SIG-M5 treated with dmso at 0.1 percent for 504 hours (cell line): ENCODE results near the gene MSRB1.
A peak's percentile ranks its signal among the peaks of the same experiment; 100 is the strongest.
"Not testable (repeated sequence)": the region's sequence is repeated elsewhere in the genome, so short reads cannot be mapped to it uniquely, and the experiment has no call there.

Experiments used
- DNase-seq: peaks from one replicate; lab custom pipeline; 2025; ENCODE audit not compliant: unreplicated experiment; lab: John Stamatoyannopoulos, UW

MSRB1 gene

DNA sequence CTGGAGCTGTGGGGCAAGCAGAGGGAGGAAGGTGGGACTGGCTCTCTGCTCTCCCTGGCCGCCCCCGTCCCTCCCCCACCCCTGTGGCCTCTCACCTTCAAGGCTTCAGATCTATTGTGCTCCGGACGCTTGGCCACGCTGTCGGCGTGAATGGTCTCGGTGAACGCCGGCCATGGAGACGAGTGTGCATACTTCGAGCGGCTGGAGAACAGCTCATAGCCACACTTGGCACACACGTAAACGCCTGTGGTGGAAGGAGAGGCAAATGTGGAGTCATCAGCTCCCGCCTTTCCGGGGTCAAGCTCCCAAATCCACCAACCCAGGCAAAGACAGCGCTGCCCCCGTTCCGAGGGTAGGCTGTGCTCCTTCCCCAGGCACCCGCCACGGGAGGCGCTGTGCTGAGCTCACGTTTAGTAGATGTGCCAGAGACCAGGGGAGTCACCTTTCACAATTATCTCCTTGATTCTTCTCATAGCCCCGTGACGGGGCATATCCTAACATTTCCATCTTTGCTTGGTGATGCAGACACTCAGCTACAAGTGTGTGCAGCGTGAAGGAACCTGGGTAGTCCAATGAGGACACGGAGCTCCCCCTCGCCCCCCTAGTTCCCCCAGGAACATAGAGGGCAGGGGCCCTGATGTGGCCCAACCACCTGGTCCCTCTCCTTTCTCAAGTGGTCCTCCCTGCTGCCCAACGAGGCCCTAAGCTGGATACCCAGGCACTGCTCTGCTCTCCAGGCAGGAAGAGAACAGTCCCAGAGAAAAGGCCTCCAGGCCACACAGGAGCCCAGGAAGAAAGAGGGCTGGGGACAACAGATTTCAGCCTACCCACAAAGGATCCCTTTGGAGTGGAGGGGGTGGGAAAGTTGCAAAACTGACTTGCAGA is 1.6 kb downstream of the MSRB1 start:
- DNase-seq: peak; percentile 18

DNA sequence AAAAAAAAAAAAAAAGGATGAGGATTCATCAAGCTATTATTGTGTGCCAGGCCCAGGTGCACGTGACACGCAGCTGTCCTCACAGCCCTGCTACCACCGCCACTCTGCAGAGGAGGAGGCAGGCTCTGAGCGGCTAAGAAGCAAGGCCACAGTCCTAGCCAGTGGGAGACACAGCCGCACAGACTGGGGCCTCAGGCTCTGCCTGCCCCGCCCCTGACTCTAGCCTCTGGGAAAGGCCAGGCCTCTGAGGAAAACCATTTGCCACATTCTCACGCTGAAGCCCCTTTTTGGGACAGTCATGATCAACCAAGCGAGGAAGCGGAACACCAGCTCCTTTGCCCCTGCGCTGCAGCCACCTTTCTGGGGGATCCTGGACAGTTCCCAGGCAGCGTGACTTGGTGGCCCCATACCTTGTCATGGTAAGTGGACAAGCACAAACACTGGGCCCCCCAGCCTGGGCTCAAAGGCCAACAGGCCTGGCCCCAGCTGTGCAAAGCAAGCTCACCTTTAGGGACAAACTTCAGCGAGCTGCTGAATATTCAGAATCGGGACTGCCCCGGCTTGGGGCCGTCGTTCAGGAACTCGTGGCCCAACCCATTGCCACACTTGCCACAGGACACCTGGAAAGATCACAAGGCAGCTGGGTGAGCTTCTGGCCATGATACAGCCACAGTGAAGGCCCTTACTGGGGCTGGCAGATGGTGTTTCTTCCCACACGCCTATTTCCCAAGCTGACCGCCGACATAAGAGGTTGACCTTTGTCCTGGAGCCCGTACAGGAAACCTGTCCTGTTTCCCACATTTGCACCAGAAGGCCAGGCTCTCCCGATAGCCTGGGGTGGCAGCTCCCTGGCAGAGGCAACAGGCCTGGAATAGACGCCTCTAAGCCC is 2.5 kb downstream of the MSRB1 start:
- no peak for DNase-seq

DNA sequence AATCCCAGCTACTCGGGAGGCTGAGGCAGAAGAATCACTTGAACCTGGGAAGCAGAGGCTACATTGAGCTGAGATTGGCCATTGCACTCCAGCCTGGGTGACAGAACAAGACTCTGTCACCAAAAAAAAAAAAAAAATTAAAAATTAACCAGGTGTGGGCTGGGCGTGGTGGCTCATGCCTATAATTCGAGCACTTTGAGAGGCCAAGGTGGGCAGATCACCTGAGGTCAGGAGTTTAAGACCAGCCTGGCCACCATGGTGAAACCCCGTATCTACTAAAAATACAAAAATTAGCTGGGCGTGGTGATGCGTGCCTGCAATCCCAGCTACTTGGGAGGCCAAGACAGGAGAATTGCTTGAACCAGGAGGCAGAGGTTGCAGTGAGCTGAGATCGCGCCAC is 3.2 kb downstream of the MSRB1 start:
- not testable (repeated sequence) for DNase-seq

DNA sequence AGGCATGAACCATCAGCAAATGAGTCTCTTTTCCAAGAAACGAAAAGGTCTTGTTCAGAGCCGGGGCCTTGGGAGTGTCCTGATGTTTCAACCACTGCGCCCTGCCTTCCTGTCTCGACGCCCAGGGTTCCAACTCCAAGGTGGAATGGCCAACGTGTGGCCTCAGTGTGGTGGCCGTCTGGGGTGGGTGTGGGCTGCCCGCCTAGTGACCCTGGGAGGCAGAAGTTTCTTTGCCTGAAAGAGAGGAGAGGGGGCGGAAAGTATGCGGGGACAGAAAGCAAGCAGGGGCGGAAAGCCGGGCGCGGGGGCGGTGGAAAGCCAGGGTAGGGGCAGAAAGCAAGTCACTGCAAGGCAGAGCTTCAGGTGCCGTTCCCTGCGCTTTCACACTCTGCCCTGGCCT is 4.1 kb downstream of the MSRB1 start:
- no peak for DNase-seq

DNA sequence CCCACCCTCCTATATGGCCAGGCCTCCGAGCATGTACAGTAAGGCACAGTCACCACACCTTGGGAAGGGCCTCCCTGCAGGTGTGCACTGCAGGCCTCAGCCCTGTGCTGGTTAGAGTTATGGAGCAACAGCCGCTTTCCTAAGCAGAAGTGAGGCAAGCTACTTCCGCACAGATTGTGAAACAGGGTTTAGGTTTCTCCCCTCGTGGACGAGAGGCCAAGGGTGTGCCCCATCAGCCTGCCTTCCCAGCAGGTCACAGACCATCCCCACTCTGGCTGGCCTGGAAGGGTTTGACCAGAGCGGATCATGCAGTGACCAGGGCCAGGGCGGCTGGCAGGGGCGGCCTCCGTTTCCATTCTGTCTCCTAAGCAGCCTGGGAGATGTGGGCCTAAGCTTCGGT is 4.7 kb downstream of the MSRB1 start:
- DNase-seq: peak; percentile 84

DNA sequence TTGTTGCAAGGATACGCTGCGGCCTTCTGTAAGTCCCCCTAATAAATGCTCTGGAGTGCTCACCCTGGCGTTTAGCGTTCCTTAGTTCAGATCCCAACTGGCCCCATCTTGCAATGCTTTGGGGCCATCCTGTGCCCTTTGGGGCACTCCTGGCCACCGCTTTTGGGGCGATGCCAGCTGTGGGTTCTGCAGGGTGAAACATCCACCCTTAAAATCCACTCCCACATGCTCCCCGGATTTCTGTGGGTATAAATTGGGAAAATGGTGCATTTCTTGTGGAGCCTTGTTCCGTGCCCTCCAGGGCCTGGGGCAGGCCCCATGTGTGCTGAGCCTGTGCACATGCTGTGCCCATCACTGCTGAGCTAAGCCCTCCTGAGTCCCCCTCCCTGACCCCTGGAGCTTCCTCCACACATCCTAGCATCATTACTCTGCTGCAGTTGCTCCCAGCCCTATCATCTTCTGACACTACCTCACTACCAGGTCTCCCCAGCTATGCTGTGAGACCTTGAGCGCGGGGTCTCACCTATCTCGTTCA is 6.0 kb downstream of the MSRB1 start:
- DNase-seq: no peak

DNA sequence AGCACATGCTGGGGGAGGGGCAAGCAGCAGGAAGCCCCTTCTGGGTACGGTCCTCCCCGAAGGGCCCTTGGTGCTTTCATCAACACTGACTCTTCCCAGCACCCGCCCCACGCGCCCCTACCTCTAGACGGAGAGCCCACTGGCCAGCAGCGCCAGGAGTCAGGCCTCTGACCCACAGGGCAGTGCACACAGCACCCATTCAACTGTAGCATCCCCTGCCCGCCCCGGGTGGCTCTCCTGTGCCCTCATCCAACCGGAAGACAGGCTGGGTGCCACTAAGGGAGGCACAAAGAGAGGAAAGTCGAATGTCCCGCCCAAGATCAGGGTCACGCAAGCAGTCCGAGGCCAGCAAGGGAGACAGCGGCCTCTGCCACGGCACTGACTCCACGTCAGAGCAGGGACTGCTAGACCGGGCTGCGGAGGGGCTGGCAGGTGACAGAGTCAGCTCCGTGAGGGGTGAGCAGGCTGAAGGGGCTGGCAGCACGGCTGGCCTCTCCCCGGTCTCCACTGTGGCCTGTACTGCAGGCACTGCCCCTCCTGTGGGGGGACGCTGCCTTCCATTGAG is 9.8 kb downstream of the MSRB1 start:
- no peak for DNase-seq

DNA sequence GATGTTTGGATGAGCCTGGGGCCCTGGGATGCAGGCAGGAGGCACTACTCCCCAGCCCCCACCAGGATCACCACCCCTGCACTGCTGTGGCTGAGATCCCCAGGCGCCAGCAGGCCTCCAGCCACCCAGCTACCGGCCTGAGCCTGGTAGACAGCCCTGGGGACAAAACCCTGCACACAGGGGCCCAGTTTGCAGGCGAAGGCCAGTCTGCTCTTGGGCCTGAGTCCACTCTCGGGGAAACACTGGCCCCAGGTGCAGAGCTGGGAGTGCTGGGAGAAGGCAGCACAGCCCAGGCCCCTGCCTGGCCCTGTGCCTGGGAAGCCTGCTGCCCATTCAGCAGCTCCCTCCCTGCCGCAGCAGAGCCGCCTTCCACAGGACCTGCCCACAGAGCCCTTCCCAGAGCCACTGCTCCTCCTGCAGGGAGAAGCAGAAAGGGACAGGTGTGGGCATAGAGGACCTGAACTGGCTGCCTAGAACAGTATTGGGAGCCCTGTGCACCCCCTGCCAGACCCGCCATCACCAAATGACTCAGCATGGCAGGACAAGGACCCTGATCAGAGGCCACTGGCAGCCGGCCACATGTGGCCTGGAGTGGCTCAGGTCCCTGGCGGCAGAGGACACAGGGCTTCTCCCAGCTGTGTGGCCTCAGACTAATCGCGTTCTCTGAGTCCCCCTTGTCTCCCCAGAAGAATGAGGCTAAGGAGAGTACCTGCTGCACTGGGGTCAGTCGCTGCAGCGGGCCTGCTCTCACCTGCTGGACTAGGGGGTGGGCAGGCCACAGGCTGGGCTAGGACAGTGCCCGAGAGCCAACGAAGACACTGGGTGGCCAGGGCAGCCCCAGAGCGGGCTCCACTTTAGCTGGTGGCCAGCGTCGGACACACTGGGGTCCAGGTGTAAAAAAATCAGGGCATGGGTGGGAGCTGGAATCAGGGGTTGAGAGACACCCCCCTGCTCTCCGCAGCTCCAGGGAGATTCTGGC is 10.7 kb downstream of the MSRB1 start:
- DNase-seq: no peak

DNA sequence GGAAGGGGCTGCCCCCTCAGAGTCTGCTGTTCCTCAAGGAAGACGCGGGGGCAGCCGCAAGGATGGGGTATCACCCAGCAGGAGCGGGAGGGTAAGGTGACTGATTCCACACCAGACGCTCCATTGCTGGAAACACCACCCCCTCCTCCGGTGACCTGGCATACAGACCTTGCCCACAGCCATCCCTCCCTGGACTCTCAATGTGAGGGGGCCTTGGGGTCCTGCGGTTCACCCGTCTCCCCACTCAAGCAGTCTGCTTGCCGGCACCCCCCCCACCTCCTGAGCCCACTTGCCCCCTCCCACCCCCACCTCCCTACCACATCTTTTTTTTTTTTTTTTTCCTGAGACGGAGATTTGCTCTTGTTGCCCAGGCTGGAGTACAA is 12.7 kb downstream of the MSRB1 start:
- DNase-seq: no peak

DNA sequence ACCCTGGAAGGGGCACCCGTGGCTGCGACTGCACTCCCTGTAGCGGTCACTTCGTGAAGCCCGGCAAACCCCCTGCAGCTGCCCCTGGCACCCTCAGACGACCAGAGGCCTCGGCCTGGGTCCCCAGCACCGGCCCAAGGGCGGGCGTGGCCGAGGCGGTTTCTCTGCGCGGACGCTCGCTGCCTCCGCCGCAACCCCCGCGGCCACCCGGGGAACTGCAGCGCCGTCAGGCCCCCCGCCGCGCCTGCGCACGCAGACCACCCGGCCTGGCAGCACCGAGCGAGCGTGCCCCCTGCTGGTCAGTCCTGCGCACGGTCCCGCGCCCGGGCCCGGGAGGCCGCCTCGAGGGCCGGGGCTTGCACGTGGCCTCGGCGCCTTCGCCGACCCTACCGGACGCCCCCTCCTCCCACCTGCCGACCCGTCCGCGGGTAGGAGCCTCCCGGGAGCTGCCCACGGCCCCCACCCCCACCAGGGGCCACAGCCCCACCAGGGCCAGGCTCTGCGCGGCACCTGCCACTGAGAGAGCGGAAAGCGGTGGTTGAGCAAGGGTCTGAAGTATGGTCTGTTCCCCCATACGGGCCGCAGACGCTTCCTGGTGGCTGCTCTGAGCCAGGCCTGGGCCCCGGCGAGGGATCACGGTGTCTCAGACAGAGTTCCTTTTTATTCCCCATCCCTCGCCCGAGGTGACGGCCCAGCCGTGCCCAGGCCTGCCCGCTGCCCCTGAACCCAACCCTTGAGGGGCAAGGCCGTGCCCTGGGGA is 13.2 kb downstream of the MSRB1 start:
- peak; percentile 63 for DNase-seq

DNA sequence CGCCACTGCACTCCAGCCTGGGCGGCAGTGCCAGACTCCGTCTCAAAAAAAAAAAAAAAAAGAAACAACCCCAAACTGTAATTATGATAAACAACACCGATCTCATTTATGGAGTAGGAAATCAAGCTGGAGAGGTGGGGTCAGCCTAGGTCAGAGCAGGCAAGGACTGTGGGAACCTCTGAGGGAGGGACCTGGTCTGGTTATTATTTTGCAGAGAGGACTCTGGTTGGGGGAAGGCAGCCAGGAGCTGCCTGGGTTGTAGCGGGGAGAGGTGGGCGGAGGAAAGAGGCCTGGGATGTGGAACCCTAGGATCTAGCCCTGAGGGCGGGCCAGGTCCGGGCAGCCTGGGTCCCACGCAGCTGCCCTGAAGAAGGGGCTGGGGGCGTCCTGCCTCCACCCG is 13.9 kb downstream of the MSRB1 start:
- no peak for DNase-seq

DNA sequence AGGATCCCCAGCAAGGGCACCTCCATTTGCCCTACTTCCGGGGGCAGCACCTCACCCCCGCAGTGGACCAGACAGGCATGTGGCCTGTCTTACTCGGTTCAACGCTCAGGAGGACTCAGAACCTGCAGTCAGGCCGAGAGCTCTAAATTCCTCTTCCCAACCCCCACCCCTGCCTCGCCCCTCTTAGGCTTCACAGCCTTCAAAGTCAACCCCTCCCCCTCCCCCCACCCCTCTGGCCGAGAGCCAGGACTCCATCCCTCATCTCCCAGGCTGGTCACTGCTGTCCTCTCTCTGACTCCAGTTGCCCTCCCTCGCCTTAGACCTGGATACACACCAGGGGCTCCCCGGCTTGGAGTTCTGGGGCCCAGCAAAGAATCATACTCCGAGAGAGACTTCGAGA is 16.7 kb downstream of the MSRB1 start:
- no peak for DNase-seq

DNA sequence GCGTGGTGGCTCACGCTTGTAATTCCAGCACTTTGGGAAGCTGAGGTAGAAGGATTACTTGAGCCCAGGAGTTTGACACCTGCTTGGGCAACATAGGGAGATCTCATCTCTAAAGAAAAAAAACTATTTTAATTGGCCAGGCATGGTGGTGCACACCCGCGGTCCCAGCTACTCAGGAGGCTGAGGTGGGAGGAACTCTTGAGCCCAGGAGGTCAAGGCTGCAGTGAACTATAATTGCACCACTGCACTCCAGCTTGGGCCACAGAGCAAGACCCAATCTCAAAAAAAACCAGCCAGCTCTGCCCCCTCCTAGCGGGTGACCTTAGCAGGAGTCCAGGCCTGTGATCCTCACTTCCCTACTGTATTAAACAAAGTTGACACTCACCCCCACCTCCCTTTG is 18.9 kb downstream of the MSRB1 start:
- DNase-seq: no peak

DNA sequence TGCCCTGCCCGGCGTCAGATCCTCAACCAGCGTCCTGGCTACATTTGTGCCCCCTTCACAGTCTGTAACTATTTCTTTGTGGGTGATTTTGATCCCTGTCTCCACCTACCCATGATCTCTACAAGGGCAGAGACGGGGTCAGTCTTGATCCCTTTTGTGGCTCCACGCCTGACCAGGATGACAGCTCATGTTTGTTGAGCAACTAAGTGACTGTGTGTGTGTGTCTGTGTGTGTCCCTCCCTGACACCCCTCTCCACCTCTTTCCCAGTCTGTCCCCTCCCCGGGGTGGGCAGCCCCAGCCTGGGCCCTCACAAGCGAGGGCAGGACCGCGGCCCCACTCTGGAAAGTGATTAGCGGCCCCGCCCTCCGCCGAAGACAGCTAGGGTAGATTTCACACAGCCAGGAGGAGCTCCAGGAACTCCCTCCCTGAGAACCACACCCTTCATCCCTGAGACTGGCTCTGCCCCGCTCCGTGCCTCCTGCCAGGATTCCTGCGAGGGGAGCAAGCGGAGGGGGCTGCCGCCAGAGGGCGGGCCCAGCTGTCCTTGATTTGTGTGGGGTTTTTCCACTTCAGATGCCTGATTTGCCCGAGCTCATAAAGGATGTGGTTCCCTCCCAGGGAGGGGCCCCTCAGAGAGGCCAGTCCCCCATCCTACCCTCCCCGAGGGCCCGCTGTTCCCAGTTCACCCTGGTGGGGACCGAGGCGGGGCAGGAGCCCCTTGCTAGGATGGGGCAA is 19.5 kb downstream of the MSRB1 start:
- peak; percentile 8 for DNase-seq

DNA sequence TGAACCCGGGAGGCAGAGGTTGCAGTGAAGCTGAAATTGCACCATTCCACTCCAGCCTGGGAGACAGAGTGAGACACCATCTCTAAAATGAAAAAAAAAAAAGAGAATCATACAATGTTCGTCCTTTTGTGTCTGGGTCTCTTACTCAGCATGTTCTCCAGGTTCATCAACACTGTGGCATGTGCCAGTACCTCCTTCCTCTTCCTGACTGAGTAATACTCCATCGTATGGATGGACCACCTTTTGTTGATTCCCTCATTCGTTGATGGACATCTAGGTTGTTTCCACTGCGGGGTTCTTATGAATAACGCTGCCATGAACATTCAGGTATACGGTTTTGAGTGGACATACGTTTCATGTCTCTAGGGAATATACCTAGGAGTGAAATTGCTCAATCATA is 20.6 kb downstream of the MSRB1 start:
- no peak for DNase-seq

DNA sequence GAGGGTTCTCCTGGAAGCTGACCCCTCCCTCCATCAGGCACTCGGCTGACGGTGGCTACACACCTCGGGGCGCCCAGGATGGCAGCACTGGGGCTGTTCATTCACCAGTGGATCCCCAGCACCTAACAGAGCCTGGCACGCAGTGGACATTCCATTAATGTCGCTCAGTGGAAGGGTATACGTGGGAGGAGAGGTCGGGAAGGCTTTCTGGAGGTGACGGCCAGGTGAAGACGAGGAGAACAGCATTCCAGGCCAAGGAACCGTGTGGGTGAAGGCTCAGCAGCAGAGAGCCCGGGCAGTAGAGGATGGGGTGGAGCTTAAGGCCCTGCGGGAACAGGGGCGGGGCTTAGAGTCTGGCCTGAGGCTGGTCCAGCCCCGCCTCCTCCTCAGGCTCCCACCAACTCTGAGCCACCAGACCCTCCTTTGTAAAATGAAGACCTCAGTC is 22.2 kb downstream of the MSRB1 start:
- peak; percentile 48 for DNase-seq

DNA sequence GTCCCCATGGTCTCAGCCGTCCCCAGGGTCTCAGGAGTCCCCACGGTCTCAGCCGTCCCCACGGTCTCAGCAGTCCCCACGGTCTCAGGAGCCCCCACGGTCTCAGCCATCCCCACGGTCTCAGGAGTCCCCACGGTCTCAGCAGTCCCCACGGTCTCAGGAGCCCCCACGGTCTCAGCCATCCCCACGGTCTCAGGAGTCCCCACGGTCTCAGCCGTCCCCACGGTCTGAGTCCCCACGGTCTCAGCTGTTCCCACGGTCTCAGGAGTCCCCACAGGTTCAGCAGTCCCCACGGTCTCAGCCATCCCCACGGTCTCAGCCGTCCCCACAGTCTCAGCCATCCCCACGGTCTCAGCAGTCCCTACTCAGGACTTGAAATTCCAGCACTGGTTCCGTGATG is 22.9 kb downstream of the MSRB1 start:
- not testable (repeated sequence) for DNase-seq

DNA sequence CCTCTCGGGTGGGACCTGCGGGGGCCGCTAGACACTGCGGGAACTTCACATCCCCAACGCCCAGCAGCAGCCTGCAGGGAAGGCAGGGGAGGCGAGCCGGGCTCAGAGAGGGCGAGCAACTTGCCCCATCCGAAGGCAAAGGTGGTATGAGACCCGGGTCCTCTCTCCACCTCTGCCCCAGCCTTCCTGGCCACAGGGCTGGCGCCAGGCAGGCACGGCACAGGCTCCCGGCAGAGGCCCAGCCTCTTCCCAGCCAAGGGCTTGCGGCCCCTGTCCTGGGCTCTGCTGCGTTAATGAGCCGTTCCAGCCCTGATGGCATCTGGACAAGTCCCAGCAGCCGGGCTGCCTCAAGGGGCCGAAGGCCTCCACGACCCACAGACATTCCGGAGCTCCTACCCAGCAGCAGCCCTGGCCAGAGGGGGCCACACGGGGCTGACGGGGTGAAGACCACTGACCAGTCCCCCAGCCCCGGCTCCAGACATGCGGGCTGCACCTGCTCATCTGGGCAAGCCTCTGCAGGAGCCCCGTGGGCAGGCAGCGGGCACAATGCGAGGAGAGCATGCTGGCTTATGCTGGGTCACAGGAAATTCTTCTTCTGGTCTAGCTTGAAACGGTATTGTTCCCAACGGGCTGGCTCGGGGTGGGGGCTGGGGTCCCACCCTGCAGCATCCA is 23.5 kb downstream of the MSRB1 start:
- no peak for DNase-seq
